ENCODE measurements around the gene BCO2. TPM values are rescaled to one million over a fixed set of nuclear protein-coding genes. Genes with fewer than 3 reads are reported as not detected.

BCO2 gene
- total and polyA plus RNA-seq, 4 donors = 0.70 to 190 (median 78.8) TPM

- Histone ChIP-seq H3K4me3 (ENCODE audit: low read depth in 1 of 3, low read length in 3 of 3) (no peak within 1 kb of the TSS), H3K9me3 (ENCODE audit: control insufficient read depth in 4 of 4, low read length in 3 of 4) (no peaks in the 10 kb centered on the region), H3K9ac (ENCODE audit: low read depth in 1 of 2, low read length in 2 of 2) (no peak within 1 kb of the TSS), H3K4me1 (ENCODE audit: control insufficient read depth in 4 of 4, insufficient read depth in 4 of 4, low read length in 3 of 4) (peaks cover 3 to 20% (median 13%) of the 10 kb centered on the region in 4 donors), H3K27me3 (ENCODE audit: control insufficient read depth in 4 of 4, insufficient read depth in 4 of 4, low read length in 3 of 4) (no peaks in the 10 kb centered on the region), H3K36me3 (ENCODE audit: control insufficient read depth in 4 of 4, insufficient read depth in 3 of 4, low read depth in 1 of 4, low read length in 3 of 4) (no peaks in the 10 kb centered on the region), H3K27ac (ENCODE audit: low read depth in 1 of 2, low read length in 2 of 2) (no peak within 1 kb of the TSS)
- no peak for TF ChIP-seq JUND (IDR thresholded peaks at IDR 0.05)
- TF ChIP-seq CTCF (IDR thresholded peaks at IDR 0.05; ENCODE audit: low read depth, low read length, missing input control) = no peak
- no peak for TF ChIP-seq YY1 (IDR thresholded peaks at IDR 0.05)
- no peak for TF ChIP-seq GABPA (IDR thresholded peaks at IDR 0.05 in 1 of 2, conservative IDR thresholded peaks at IDR 0.05 in 1 of 2)
- no peak for TF ChIP-seq FOXA2 (IDR thresholded peaks at IDR 0.05)
- TF ChIP-seq FOXA1 (IDR thresholded peaks at IDR 0.05) = no peak
- no peak for TF ChIP-seq RXRA (IDR thresholded peaks at IDR 0.05)
- no peak for TF ChIP-seq MAX (IDR thresholded peaks at IDR 0.05)
- no peak for TF ChIP-seq RAD21 (IDR thresholded peaks at IDR 0.05)
- no peak for TF ChIP-seq REST (IDR thresholded peaks at IDR 0.05)
- TF ChIP-seq ZBTB33 (IDR thresholded peaks at IDR 0.05) = no peak
- TF ChIP-seq SP1 (IDR thresholded peaks at IDR 0.05) = no peak
- no peak for TF ChIP-seq HNF4G (IDR thresholded peaks at IDR 0.05)
- TF ChIP-seq HNF4A (conservative IDR thresholded peaks at IDR 0.05) = no peak
- no peak for TF ChIP-seq ATF3 (IDR thresholded peaks at IDR 0.05)
- no peak for TF ChIP-seq TAF1 (conservative IDR thresholded peaks at IDR 0.05)
- TF ChIP-seq EGR1 (IDR thresholded peaks at IDR 0.05; ENCODE audit: low read depth in 2 of 2) = no peak
- TF ChIP-seq NR2F2 (IDR thresholded peaks at IDR 0.05) = no peak
- DNase-seq (ENCODE audit: low spot score) = no peak
- WGBS = 85% methylated on average over 25 of the region's 25 CpGs
Observed at GRCh38 chr11:112167145-112167544, 8.2 kb upstream of the BCO2 start, which contains the start of gene TEX12. TSS of gene TEX12 (plus strand) at chr11:112167372. CDS start at chr11:112169269, 1,897 bp downstream.
